Activated naive CD4-positive, alpha-beta T cell treated with anti-CD3 and anti-CD28 coated beads for 36 hours (primary cell): ENCODE data around the gene ATXN7L2. TPM values are rescaled to one million over a fixed set of nuclear protein-coding genes. Genes with fewer than 3 reads are reported as not detected.

ENCODE experiments used
- CTCF ChIA-PET: fragments of 350-600 bp; sonication (Branson Sonifier 250); formaldehyde crosslinking; loops from one replicate; lab custom pipeline; 2021; ENCODE audit warnings: antibody characterized with exemption; lab: Charles Lee
- DNase-seq: peaks from one replicate; pipeline ENCODE4 v3.0.0-alpha.2; 2020
- H3K27ac Mint-ChIP-seq: one replicate; pipeline ENCODE4 v1.8.0; 2021; ENCODE audit warnings: mild to moderate bottlenecking, mixed read lengths
- H3K27me3 Mint-ChIP-seq: one replicate; pipeline ENCODE4 v1.8.0; 2021; ENCODE audit warnings: low read depth, mixed read lengths
- H3K36me3 Mint-ChIP-seq: one replicate; pipeline ENCODE4 v1.8.0; 2021; ENCODE audit warnings: low read depth, mixed read lengths
- H3K4me1 Mint-ChIP-seq: one replicate; pipeline ENCODE4 v1.8.0; 2021; ENCODE audit warnings: low read depth, mixed read lengths
- H3K4me3 Mint-ChIP-seq: one replicate; pipeline ENCODE4 v1.8.0; 2021; ENCODE audit warnings: mild to moderate bottlenecking, moderate library complexity, mixed read lengths
- H3K9me3 Mint-ChIP-seq: one replicate; pipeline ENCODE4 v1.8.0; 2021; ENCODE audit warnings: mixed read lengths
- intact Hi-C: fragments of 100-400 bp; cut with micrococcal nuclease; formaldehyde crosslinking; loops from one replicate; pipeline ENCODE4 v1.15.1; 2023
- total RNA-seq, 2 experiments: library from RNA; stranded (reverse); gene quantifications; one replicate each; pipeline ENCODE4 v1.2.3, GENCODE V29; 2021

The ATXN7L2 gene
- total RNA-seq, 2 experiments from 2014 or later = 15.2 to 16.4 TPM

DNA sequence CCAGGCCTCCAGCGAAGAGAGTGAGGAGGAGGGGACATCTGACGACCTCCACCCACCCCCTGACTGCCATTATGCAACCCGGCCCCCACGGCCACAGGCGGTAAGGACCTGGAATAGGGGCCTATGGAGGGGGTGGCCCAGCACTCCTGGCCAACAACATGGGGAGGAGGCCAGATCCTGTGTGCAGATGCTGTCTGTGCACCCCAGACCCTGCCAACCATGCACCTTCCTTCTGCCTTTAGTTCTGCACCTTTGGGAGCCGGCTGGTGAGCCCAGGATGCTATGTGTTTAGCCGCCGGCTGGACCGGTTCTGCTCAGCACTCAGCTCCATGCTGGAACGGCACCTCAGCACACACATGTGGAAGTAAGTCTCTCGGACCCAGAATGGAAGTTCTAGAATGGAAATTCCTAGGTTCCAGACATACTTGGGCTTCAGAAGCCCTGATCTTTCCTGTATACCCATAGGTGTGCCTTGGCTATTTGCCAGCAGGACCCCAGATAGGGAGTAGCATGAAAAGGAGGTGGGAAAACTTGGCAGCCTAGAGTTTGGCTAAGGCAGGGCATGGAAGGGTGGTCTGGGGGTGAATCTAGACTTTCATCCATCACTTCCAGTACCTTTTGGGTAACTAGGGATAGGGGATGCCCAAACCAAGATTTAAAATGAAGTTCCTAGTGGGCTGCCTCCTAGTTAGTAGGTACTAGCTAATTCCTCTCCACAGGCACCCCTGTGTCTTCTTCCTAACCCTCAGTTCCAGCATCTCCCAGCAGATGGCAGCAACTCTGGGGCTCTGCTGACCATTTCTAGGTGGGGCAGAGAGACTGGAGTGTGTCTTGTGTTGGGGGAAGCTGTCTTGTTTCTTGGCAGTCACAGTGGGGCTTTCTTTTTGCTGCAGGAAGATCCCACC, 6.6 kb downstream of the ATXN7L2 start:
- peaks cover 25% of the 10 kb centered on the region for H3K4me1 Mint-ChIP-seq
- H3K36me3 Mint-ChIP-seq = peaks cover 11% of the 10 kb centered on the region
- CTCF ChIA-PET = interaction anchor here (0.6 to 35.8 kb wide), 12 partner anchors 19 to 327 kb away, joined by 3 to 1207 read pairs (median 3); partner anchors contain the start of genes AMIGO1, GPR61 and PSMA5
- no peaks in the 10 kb centered on the region for H3K27me3 Mint-ChIP-seq
- DNase-seq = peak; percentile 75
- H3K4me3 Mint-ChIP-seq = no peak overlapping the region
- no peak overlapping the region for H3K27ac Mint-ChIP-seq
- H3K9me3 Mint-ChIP-seq = no peaks in the 10 kb centered on the region
- intact Hi-C loops = loop anchor here (1.0 kb wide), 1 partner anchor 42 kb away; no protein-coding TSS in a partner anchor

GRCh38 chr1:109490934-109491302, 7.2 kb downstream of the ATXN7L2 start:
- no peak for DNase-seq
- intact Hi-C loops = loop anchor here (1.0 kb wide), 1 partner anchor 41 kb away; no protein-coding TSS in a partner anchor
- Mint-ChIP-seq H3K4me1 (peaks cover 28% of the 10 kb centered on the region), H3K27ac (no peak overlapping the region), H3K9me3 (no peaks in the 10 kb centered on the region), H3K4me3 (no peak overlapping the region), H3K36me3 (peaks cover 11% of the 10 kb centered on the region), H3K27me3 (no peaks in the 10 kb centered on the region)
- CTCF ChIA-PET = interaction anchor here (0.6 to 35.8 kb wide), 11 partner anchors 18 to 328 kb away, joined by 3 to 1207 read pairs (median 3); partner anchors contain the start of genes AMIGO1, GPR61 and PSMA5

DNA sequence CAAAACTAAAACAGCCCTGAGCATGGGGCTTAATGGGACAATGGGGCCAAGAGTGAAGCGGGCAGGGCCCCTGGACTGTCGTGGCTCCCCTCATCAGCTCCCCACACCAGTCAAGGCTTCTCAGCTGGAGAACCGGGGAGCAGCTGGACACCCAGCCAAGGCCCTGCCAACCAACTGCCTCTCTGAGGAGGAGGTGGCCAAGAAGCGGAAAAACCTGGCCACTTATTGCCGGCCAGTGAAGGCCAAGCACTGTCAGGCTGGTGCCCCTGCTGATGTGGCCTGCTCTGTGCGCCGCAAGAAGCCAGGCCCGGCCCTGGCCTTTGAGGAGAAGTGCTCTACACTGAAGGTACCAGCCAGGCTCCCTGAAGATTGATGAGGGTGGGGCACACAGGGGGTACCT, 7.7 kb downstream of the ATXN7L2 start:
- H3K4me3 Mint-ChIP-seq = no peak overlapping the region
- no peak overlapping the region for H3K27ac Mint-ChIP-seq
- H3K4me1 Mint-ChIP-seq = peaks cover 33% of the 10 kb centered on the region
- intact Hi-C loops = no loop called here
- CTCF ChIA-PET = interaction anchor here (0.6 to 35.8 kb wide), 8 partner anchors 7 to 328 kb away, joined by 3 to 1207 read pairs (median 4); partner anchors contain the start of genes AMIGO1, ATXN7L2, GPR61 and PSMA5
- no peaks in the 10 kb centered on the region for H3K27me3 Mint-ChIP-seq
- no peaks in the 10 kb centered on the region for H3K9me3 Mint-ChIP-seq
- no peak for DNase-seq
- peaks cover 11% of the 10 kb centered on the region for H3K36me3 Mint-ChIP-seq

- intact Hi-C loops = no loop called here
- CTCF ChIA-PET = interaction anchor here (0.8 to 35.8 kb wide), 10 partner anchors 9 to 139 kb away, joined by 3 to 1207 read pairs (median 6); partner anchors contain the start of genes AMIGO1, ATXN7L2, GNAI3 and GPR61
- Mint-ChIP-seq H3K36me3 (peaks cover 10% of the 10 kb centered on the region), H3K4me3 (no peak overlapping the region), H3K27me3 (no peaks in the 10 kb centered on the region), H3K9me3 (no peaks in the 10 kb centered on the region), H3K4me1 (peaks cover 44% of the 10 kb centered on the region), H3K27ac (no peak overlapping the region)
- DNase-seq = no peak
Observed at GRCh38 chr1:109492779-109493178, 9.1 kb downstream of the ATXN7L2 start.

DNA sequence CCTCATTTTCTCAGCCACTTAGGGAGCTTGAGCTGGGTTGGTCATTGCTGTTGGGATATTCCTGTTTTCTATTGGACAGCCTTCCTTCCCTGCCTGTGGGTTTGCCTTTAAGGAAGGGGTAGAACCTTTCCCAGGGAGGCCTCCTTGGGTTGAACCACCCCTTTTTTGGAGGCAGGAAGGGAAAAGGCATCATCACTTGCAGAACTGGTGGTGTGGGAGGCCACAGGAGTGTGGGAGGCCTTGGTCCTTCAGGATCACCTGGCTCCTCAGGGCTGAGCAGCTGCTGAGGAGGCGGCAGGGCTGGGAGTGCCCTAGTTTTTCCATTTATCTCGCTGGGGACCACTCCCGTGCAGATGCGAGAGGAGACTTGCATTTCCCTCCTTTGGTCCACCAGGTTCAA, 9.5 kb downstream of the ATXN7L2 start:
- no peaks in the 10 kb centered on the region for H3K9me3 Mint-ChIP-seq
- DNase-seq = no peak
- H3K4me3 Mint-ChIP-seq = peak overlapping the region; percentile 98
- CTCF ChIA-PET = interaction anchor here (0.6 to 35.8 kb wide), 10 partner anchors 9 to 240 kb away, joined by 3 to 1207 read pairs (median 6); partner anchors contain the start of genes AMIGO1, ATXN7L2, GNAI3 and GPR61
- no peak overlapping the region for H3K27ac Mint-ChIP-seq
- H3K27me3 Mint-ChIP-seq = no peaks in the 10 kb centered on the region
- H3K4me1 Mint-ChIP-seq = peaks cover 48% of the 10 kb centered on the region
- intact Hi-C loops = no loop called here
- H3K36me3 Mint-ChIP-seq = peaks cover 10% of the 10 kb centered on the region

- peak within 1 kb of the TSS; percentile 92 for H3K27ac Mint-ChIP-seq
- peak; percentile 90 for DNase-seq
- no peaks in the 10 kb centered on the region for H3K27me3 Mint-ChIP-seq
- peak within 1 kb of the TSS; percentile 98 for H3K4me3 Mint-ChIP-seq
- H3K36me3 Mint-ChIP-seq = peaks cover 7% of the 10 kb centered on the region
- no peaks in the 10 kb centered on the region for H3K9me3 Mint-ChIP-seq
- peaks cover 54% of the 10 kb centered on the region for H3K4me1 Mint-ChIP-seq
- intact Hi-C loops = loop anchor here (1.0 kb wide), 3 partner anchors 8 to 38 kb away; partner anchors contain the start of gene ATXN7L2
- CTCF ChIA-PET = interaction anchor here (0.6 to 35.8 kb wide), 11 partner anchors 10 to 394 kb away, joined by 3 to 1207 read pairs (median 6); partner anchors contain the start of genes AMIGO1, ATXN7L2, GNAI3 and GPR61
Observed at GRCh38 chr1:109493805-109494539, 10.3 kb downstream of the ATXN7L2 start, which contains the start of gene CYB561D1. CYB561D1 (plus strand) TSS chr1:109494094; CDS start chr1:109494140, 46 bp downstream.

DNA sequence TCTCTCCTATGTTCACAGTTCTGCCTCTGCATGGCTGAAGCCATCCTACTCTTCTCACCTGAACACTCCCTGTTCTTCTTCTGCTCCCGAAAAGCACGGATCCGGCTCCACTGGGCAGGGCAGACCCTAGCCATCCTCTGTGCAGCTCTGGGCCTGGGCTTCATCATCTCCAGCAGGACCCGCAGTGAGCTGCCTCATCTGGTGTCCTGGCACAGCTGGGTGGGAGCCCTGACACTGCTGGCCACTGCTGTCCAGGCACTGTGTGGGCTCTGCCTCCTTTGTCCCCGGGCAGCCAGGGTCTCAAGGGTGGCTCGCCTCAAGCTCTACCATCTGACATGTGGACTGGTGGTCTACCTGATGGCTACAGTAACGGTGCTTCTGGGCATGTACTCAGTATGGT, 12.0 kb downstream of the ATXN7L2 start:
- H3K27me3 Mint-ChIP-seq = no peaks in the 10 kb centered on the region
- peak overlapping the region; percentile 98 for H3K4me3 Mint-ChIP-seq
- peaks cover 2% of the 10 kb centered on the region for H3K36me3 Mint-ChIP-seq
- H3K27ac Mint-ChIP-seq = no peak overlapping the region
- no peaks in the 10 kb centered on the region for H3K9me3 Mint-ChIP-seq
- CTCF ChIA-PET = interaction anchor here (2.1 to 35.8 kb wide), 3 partner anchors 13 to 144 kb away, joined by 6 to 1207 read pairs (median 375); partner anchors contain the start of genes AMIGO1 and GPR61
- no peak for DNase-seq
- intact Hi-C loops = no loop called here
- peaks cover 68% of the 10 kb centered on the region for H3K4me1 Mint-ChIP-seq

DNA sequence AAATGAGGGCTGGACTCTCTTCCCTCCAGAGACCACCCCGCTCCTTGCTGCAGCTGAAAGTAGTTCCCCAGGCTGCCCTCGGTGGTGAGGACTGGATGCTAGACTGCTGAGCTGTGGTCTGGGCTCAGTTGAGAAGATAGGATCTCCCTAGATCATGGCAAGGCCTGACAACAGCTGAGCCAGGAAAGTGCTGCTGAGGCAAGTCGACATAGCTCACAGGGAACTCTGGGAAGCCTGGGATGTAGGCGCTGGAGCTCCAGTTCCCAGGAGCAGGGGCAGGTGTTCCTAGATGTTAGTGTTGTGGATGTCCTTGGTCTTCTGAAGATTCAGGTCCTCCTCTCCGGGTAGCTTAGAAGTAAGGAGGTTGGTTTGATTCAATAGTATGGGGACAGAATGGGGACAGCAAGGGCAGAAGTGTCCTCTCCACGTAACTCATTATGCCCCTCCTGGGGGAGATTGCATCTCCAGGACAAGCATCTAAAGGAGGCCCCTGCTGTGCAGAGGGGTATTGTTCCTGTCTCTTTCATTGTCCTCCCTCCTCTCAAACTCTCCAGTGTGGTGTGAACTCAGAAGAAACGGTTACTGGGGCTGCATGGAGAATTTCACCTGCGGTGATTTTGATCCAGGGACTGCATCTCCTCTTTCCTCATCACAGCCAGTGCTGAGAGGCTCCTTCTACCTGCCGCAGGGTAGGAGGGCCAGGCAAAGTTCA, 13.9 kb downstream of the ATXN7L2 start:
- intact Hi-C loops = loop anchor here (1.0 kb wide), 1 partner anchor 35 kb away; no protein-coding TSS in a partner anchor
- peaks cover 2% of the 10 kb centered on the region for H3K36me3 Mint-ChIP-seq
- no peak for DNase-seq
- H3K27ac Mint-ChIP-seq = peak overlapping the region; percentile 17
- no peak overlapping the region for H3K4me3 Mint-ChIP-seq
- H3K4me1 Mint-ChIP-seq = peaks cover 86% of the 10 kb centered on the region
- CTCF ChIA-PET = interaction anchor here (0.6 to 35.8 kb wide), 10 partner anchors 9 to 207 kb away, joined by 3 to 1207 read pairs (median 4); partner anchors contain the start of genes AMIGO1, ATXN7L2 and GPR61
- no peaks in the 10 kb centered on the region for H3K9me3 Mint-ChIP-seq
- no peaks in the 10 kb centered on the region for H3K27me3 Mint-ChIP-seq

- Mint-ChIP-seq H3K4me3 (no peak overlapping the region), H3K9me3 (no peaks in the 10 kb centered on the region), H3K27ac (peak overlapping the region; percentile 74), H3K4me1 (peaks cover 90% of the 10 kb centered on the region), H3K27me3 (no peaks in the 10 kb centered on the region), H3K36me3 (peaks cover 2% of the 10 kb centered on the region)
- intact Hi-C loops = loop anchor here (1.0 kb wide), 1 partner anchor 34 kb away; no protein-coding TSS in a partner anchor
- peak; percentile 56 for DNase-seq
- CTCF ChIA-PET = interaction anchor here (0.7 to 35.8 kb wide), 9 partner anchors 2 to 406 kb away, joined by 3 to 1207 read pairs (median 4); partner anchors contain the start of genes AMIGO1, CYB561D1 and GPR61
Observed at GRCh38 chr1:109498161-109498801, 14.6 kb downstream of the ATXN7L2 start.

DNA sequence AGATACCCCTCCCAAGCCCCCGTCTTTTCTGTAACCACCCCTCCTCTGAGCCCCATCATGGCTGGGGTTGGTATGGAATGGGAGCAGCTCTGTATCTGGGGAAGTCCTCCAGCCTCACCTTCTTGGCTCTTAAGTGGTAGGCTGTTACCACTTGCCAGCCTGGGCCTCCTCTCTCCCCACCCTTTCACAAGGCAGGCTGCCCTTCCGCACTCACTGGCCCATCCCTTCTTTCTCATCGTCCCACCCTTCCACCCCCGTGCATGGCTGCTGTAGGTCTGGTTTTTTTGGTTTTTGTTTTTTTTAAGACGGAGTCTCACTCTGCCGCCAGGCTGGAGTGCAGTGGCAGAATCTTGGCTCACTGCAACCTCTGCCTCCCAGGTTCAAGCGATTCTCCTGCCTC, 15.4 kb downstream of the ATXN7L2 start:
- no peaks in the 10 kb centered on the region for H3K27me3 Mint-ChIP-seq
- peak overlapping the region; percentile 81 for H3K27ac Mint-ChIP-seq
- peaks cover 2% of the 10 kb centered on the region for H3K36me3 Mint-ChIP-seq
- DNase-seq = no peak
- H3K9me3 Mint-ChIP-seq = no peaks in the 10 kb centered on the region
- CTCF ChIA-PET = interaction anchor here (0.6 to 35.8 kb wide), 10 partner anchors 3 to 407 kb away, joined by 3 to 1207 read pairs (median 4); partner anchors contain the start of genes AMIGO1, CYB561D1 and GPR61
- peaks cover 92% of the 10 kb centered on the region for H3K4me1 Mint-ChIP-seq
- H3K4me3 Mint-ChIP-seq = no peak overlapping the region
- intact Hi-C loops = no loop called here
